HEK293T (cell line): ENCODE measurements around the gene INPP4A.

Source experiments
- CTCF ChIA-PET: fragments of 350-600 bp; formaldehyde crosslinking; extraction: SDS; loops from one replicate; lab custom pipeline; 2021; ENCODE audit warnings: antibody characterized with exemption, inconsistent platforms; lab: Yijun Ruan, JAX
- POLR2A ChIA-PET: fragments of 350-600 bp; formaldehyde crosslinking; extraction: SDS; loops from one replicate; lab custom pipeline; 2020; ENCODE audit warnings: antibody characterized with exemption, inconsistent platforms; lab: Yijun Ruan, JAX
- DNase-seq: peaks from one replicate; pipeline ENCODE4 v3.0.0; 2012; ENCODE audit warnings: mixed read lengths; ENCODE audit errors: extremely low spot score
- ARNT ChIP-seq: fragments of 450-650 bp; IDR thresholded peaks from 2 replicates; pipeline ENCODE4 v1.6.1; 2017; ENCODE audit warnings: mild to moderate bottlenecking
- BHLHE40 ChIP-seq: fragments of 450-650 bp; IDR thresholded peaks from 2 replicates; pipeline ENCODE4 v1.6.1; 2016; ENCODE audit warnings: mild to moderate bottlenecking, moderate library complexity, borderline replicate concordance
- CTBP1 ChIP-seq: fragments of 450-650 bp; IDR thresholded peaks from 2 replicates; pipeline ENCODE4 v1.6.1; 2016; ENCODE audit warnings: borderline replicate concordance
- ELF4 ChIP-seq: fragments of 450-650 bp; IDR thresholded peaks from 2 replicates; pipeline ENCODE4 v1.6.1; 2017; ENCODE audit warnings: antibody characterized with exemption
- FOXA1 ChIP-seq: fragments of 450-650 bp; IDR thresholded peaks from 2 replicates; pipeline ENCODE4 v1.6.1; 2016; ENCODE audit warnings: mild to moderate bottlenecking
- FOXK2 ChIP-seq: fragments of 450-650 bp; IDR thresholded peaks from 2 replicates; pipeline ENCODE4 v1.6.1; 2016; ENCODE audit warnings: mild to moderate bottlenecking
- FOXM1 ChIP-seq: fragments of 450-650 bp; IDR thresholded peaks from 2 replicates; pipeline ENCODE4 v1.6.1; 2017; ENCODE audit warnings: mild to moderate bottlenecking, borderline replicate concordance
- HDGF ChIP-seq: fragments of 450-650 bp; IDR thresholded peaks from 2 replicates; pipeline ENCODE4 v1.6.1; 2017; ENCODE audit warnings: antibody characterized with exemption, borderline replicate concordance
- L3MBTL2 ChIP-seq: fragments of 450-650 bp; conservative IDR thresholded peaks from 2 replicates; pipeline ENCODE4 v1.6.1; 2016; ENCODE audit warnings: mild to moderate bottlenecking
- LEF1 ChIP-seq: fragments of 450-650 bp; IDR thresholded peaks from 2 replicates; pipeline ENCODE4 v1.6.1; 2017; ENCODE audit warnings: mild to moderate bottlenecking, borderline replicate concordance
- NFRKB ChIP-seq: fragments of 450-650 bp; IDR thresholded peaks from 2 replicates; pipeline ENCODE4 v1.6.1; 2016; ENCODE audit warnings: mild to moderate bottlenecking, moderate library complexity
- PKNOX1 ChIP-seq: fragments of 450-650 bp; IDR thresholded peaks from 2 replicates; pipeline ENCODE4 v1.6.1; 2016
- SP1 ChIP-seq: fragments of 450-650 bp; IDR thresholded peaks from 2 replicates; pipeline ENCODE4 v1.6.1; 2017
- SUZ12 ChIP-seq: fragments of 450-650 bp; IDR thresholded peaks from 2 replicates; pipeline ENCODE4 v1.6.1; 2016; ENCODE audit warnings: mild to moderate bottlenecking
- TARDBP ChIP-seq: fragments of 450-650 bp; IDR thresholded peaks from 2 replicates; pipeline ENCODE4 v1.6.1; 2016
- ZNF384 ChIP-seq: fragments of 450-650 bp; IDR thresholded peaks from 2 replicates; pipeline ENCODE4 v1.6.1; 2016

Gene INPP4A

GRCh38 chr2:98476192-98476868, 31.7 kb downstream of the INPP4A start:
- no peak for DNase-seq
- TF ChIP-seq SP1 (no peak), TARDBP (no peak), L3MBTL2 (no peak), PKNOX1 (no peak), SUZ12 (no peak), ARNT (no peak), ELF4 (no peak), HDGF (no peak), FOXM1 (no peak), BHLHE40 (no peak), NFRKB (no peak), FOXK2 (no peak), ZNF384 (no peak), CTBP1 (no peak), LEF1 (no peak), FOXA1 (no peak)
- ChIA-PET POLR2A (no interaction called here), CTCF (no interaction called here)

- CTCF ChIA-PET, result no interaction called here
- no peak for TF ChIP-seq FOXA1
- TF ChIP-seq ELF4, result no peak
- no peak for TF ChIP-seq SP1
- TF ChIP-seq BHLHE40, result no peak
- TF ChIP-seq TARDBP, result no peak
- no peak for TF ChIP-seq FOXK2
- TF ChIP-seq ARNT, result no peak
- TF ChIP-seq NFRKB, result no peak
- no peak for TF ChIP-seq ZNF384
- TF ChIP-seq HDGF, result no peak
- no peak for TF ChIP-seq L3MBTL2
- no peak for TF ChIP-seq PKNOX1
- POLR2A ChIA-PET, result no interaction called here
- DNase-seq, result no peak
Observed at GRCh38 chr2:98477036-98477435, 32.4 kb downstream of the INPP4A start.

- CTCF ChIA-PET, result interaction anchor here (2.6 kb wide), 1 partner anchor 11 kb away, joined by 9 read pairs; no protein-coding TSS in a partner anchor
- DNase-seq, result no peak
- TF ChIP-seq PKNOX1 (no peak), CTBP1 (no peak)
- POLR2A ChIA-PET, result no interaction called here
Observed at GRCh38 chr2:98477506-98477905, 32.8 kb downstream of the INPP4A start.

GRCh38 chr2:98478088-98478551, 33.5 kb downstream of the INPP4A start:
- TF ChIP-seq ELF4, result no peak
- no peak for TF ChIP-seq SUZ12
- TF ChIP-seq NFRKB, result no peak
- no peak for TF ChIP-seq BHLHE40
- no peak for TF ChIP-seq ZNF384
- no peak for TF ChIP-seq FOXA1
- no peak for TF ChIP-seq CTBP1
- no peak for TF ChIP-seq HDGF
- no peak for TF ChIP-seq TARDBP
- TF ChIP-seq LEF1, result no peak
- TF ChIP-seq FOXK2, result no peak
- no peak for TF ChIP-seq PKNOX1
- TF ChIP-seq L3MBTL2, result no peak
- no peak for TF ChIP-seq SP1
- TF ChIP-seq FOXM1, result no peak
- TF ChIP-seq ARNT, result no peak
- DNase-seq, result no peak
- ChIA-PET POLR2A (no interaction called here), CTCF (interaction anchor here (2.6 kb wide), 1 partner anchor 10 kb away, joined by 9 read pairs; no protein-coding TSS in a partner anchor)

GRCh38 chr2:98478907-98479306, 34.2 kb downstream of the INPP4A start:
- ChIA-PET POLR2A (no interaction called here), CTCF (interaction anchor here (0.7 to 2.6 kb wide), 2 partner anchors 10 to 123 kb away, joined by 3 to 9 read pairs; no protein-coding TSS in a partner anchor)
- DNase-seq, result no peak
- TF ChIP-seq SUZ12 (no peak), TARDBP (no peak), PKNOX1 (no peak), FOXA1 (no peak), BHLHE40 (no peak)
